Fibroblast of mammary gland (primary cell): ENCODE data around the gene TECTB.

Source experiments
- DNase-seq: peaks from one replicate; pipeline ENCODE4 v3.0.0-alpha.2; 2010; ENCODE audit warnings: low read depth
- H3K4me3 ChIP-seq: 2 replicates; pipeline ENCODE4 v1.5.1; 2011; ENCODE audit warnings: low read depth, mild to moderate bottlenecking, low read length, moderate library complexity; ENCODE audit not compliant: control insufficient read depth
- CTCF ChIP-seq: conservative IDR thresholded peaks from 2 replicates; pipeline ENCODE4 v1.5.1; 2011; ENCODE audit warnings: low read depth, low read length, inconsistent platforms; ENCODE audit not compliant: control insufficient read depth, insufficient read depth

TECTB gene

DNA sequence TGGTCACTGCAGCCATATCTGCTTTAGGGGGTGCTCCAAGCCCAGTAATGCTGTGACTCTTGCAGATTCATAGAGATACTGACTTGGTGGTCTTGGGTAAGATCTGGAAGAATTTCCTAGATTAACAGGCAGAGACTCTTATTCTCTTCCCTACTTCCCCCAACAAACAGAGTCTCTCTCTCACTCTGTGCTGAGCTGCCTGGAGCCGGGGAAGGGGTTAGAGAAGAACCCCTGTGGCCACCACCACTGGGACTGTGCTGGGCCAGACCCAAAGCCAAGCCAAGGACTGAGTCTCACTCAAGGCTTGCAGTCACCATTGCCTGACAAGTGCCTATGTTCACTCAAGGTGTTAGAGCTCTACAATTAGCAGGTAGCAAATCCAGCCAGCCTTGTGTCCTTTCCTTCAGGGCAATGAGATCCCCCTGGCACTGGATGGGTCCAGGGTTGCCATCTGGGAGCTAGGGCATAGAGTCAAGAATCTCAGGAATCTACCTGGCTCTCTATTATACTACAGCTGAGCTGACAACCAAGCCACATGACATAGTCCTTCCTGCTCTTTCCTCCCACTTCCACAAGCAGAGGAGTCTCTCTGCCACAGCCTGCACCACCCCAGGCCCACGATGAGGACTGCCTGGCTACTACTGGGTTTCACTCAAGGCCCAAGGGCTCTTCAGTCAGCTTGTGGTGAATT is 41.4 kb upstream of the TECTB start:
- TF ChIP-seq CTCF: no peak
- no peak overlapping the region for H3K4me3 ChIP-seq

GRCh38 chr10:112242769-112243168 is 40.4 kb upstream of the TECTB start:
- no peak overlapping the region for H3K4me3 ChIP-seq
- no peak for DNase-seq

More for the DNA sequence above, 41.4 kb upstream of the TECTB start:
- no peak for DNase-seq

GRCh38 chr10:112243713-112244112 is 39.5 kb upstream of the TECTB start:
- no peak overlapping the region for H3K4me3 ChIP-seq
- TF ChIP-seq CTCF: no peak
- DNase-seq: no peak

More at GRCh38 chr10:112242769-112243168, 40.4 kb upstream of the TECTB start:
- TF ChIP-seq CTCF: no peak

GRCh38 chr10:112244197-112244596 is 39.0 kb upstream of the TECTB start:
- DNase-seq: peak; percentile 42
- H3K4me3 ChIP-seq: no peak overlapping the region
- TF ChIP-seq CTCF: no peak

DNA sequence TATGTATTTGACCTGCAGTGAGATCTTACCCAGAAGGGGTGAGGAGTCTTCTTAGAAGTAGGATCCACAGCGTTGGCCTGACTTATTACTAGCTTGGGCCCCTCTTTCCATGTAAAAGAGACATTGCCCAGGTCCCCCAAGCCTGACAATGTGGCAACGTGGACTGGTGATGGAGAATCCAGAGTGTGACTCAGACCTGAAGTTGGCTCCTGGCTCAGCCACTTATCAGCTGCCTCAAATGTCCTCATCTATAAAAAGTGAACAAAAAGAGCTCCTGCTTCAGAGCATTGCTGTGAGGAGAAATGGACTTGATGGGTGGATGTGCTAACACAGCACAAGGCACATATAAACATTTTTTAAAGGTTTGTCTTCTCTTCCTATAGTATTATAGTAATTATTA is 35.4 kb upstream of the TECTB start:
- no peak overlapping the region for H3K4me3 ChIP-seq
- TF ChIP-seq CTCF: no peak
- peak; percentile 31 for DNase-seq

- no peak for TF ChIP-seq CTCF
These were observed 34.5 kb upstream of the TECTB start for GRCh38 chr10:112248584-112249295.

GRCh38 chr10:112249722-112250121 is 33.5 kb upstream of the TECTB start:
- H3K4me3 ChIP-seq: no peak overlapping the region
- no peak for DNase-seq
- TF ChIP-seq CTCF: no peak

More at GRCh38 chr10:112248584-112249295, 34.5 kb upstream of the TECTB start:
- DNase-seq: no peak
- H3K4me3 ChIP-seq: no peak overlapping the region
